ENCODE measurements around the gene MTFP1.

GRCh38 chr22:30427871-30428270, 2.3 kb downstream of the MTFP1 start:
- TF ChIP-seq SUZ12 (IDR thresholded peaks at IDR 0.05; ENCODE audit: extremely low read depth, insufficient read depth, insufficient read length) = no peak
- TF ChIP-seq YY1 (IDR thresholded peaks at IDR 0.05; ENCODE audit: insufficient read depth, insufficient read length) = no peak
- no peak for TF ChIP-seq ZNF274 (IDR thresholded peaks at IDR 0.05; ENCODE audit: low read depth, low read length)
